GM21529 (cell line): ENCODE data around the gene ZBTB49.

ENCODE experiments used
- ATAC-seq: cut with Tn5 transposase; IDR thresholded peaks from one replicate; pipeline ENCODE4 v1.9.1; 2021; ENCODE audit not compliant: unreplicated experiment

The ZBTB49 gene

DNA sequence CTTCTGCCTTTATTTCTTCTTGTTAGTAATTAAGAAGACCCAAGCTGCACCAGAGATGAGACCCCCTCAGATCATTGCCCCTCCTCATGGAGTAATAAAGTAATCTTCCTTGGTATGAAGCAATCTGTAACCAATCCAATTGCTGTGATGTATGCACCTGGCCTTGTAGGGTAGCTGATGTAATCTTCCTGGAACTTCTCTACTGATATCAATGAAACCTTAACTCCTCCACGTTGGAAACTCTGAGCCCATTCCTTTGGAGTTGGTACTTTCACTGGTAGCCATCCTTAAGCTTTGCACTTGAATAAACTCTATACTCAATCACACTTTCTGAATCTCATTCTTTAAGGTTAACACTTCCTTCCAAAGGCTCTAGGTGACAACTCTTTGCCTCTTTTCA is 65.3 kb downstream of the ZBTB49 start:
- no peak for ATAC-seq

DNA sequence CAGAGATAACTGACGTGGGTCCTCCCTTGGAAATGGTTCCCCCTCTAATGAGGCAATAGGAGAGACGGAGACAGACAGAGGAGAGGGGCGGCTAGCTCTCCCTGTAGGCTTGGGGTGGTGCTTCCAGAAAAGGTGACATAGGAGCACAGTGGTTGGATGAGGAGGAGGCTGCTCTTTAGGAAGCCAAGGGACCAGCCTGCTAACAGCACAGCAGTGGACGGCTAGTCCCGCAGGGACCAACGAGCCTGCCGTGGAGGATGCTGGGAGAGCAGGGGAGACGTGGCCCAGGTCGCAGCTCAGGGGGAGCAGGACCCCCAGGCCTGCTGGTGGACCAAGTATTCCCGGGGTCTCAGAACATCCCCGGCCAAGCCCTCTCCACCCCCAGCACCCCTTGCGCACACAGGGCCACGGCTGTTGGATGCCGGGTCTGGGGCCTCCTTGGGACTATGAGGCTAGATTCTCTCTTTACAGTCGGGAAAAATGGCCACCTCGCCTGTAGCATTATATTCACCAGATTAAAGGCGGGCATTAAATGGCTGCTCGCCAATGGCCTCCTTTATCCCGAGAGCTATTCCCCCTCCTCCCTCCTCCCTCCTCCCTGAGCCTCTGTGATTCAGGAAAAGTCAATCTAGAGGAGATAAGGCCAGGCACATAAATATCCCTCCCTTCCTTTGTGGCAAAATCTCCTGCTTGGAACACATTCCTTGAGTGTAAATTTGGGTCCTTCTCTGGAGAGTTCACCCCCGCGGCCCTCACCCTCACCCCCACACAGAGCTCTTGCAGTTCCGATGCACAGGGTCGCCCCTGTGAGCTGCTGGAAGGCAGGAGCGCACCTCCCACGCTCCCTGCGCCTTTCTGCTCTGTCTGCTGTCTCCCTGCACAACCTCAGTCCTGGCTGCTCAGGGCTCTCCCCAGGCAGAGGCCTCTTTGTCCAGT is 66.3 kb downstream of the ZBTB49 start:
- ATAC-seq = no peak

DNA sequence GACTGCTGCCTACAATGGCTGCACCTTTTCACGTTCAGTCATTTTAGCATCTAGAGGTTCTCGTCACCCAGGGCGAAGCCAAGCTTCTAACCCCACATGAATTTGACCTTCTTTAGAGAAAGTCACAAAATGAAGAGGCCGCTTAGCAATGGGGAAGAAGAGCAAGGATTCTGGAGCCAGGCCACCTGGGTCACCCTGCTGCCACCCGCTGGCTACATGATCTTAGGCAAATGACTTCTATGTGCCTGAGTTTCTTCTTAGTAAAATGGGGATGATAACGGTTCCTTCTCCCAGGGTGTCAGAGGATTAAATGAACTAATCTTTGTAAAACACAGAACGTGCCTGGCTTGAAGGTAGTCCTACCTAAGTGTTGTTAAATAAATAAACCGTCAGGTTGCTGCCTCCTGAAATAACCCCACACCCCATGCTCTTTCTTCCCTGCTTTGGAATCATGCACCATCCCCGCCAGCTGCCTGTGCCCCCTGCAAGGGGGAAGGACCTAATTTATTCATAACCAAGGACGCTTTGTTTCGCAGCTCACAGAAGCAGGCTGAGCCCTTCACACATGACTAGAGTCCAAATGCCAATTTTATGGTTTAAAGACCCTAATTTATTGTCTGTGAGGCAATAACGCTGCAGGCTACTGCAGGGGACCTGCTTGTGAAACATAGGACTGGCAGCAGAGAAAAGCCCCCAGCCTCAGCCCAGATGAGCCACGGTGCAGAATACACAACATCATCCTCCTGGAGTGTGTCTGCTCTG is 68.2 kb downstream of the ZBTB49 start:
- no peak for ATAC-seq

DNA sequence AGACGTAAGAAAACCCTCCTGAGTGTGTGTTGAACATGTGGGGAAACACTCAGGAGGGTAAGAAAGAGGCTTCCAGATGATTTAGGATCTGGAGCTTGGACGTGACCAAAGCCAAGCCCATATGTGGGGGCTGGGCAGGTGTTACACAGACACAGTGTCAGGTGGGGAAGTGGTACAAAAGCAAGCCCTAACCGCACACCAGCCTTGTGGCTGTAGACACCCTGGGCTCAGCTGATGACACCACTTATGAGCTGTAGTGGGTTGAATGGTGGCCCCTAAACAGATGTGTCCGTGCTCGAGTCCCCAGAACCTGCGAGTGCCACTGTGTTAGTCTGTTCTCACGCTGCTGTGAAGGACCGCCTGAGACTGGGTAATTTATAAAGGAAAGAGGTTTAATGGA is 71.8 kb downstream of the ZBTB49 start:
- no peak for ATAC-seq

GRCh38 chr4:4362991-4363697 is 73.1 kb downstream of the ZBTB49 start:
- ATAC-seq = no peak

GRCh38 chr4:4364061-4364460 is 74.0 kb downstream of the ZBTB49 start:
- ATAC-seq = no peak

DNA sequence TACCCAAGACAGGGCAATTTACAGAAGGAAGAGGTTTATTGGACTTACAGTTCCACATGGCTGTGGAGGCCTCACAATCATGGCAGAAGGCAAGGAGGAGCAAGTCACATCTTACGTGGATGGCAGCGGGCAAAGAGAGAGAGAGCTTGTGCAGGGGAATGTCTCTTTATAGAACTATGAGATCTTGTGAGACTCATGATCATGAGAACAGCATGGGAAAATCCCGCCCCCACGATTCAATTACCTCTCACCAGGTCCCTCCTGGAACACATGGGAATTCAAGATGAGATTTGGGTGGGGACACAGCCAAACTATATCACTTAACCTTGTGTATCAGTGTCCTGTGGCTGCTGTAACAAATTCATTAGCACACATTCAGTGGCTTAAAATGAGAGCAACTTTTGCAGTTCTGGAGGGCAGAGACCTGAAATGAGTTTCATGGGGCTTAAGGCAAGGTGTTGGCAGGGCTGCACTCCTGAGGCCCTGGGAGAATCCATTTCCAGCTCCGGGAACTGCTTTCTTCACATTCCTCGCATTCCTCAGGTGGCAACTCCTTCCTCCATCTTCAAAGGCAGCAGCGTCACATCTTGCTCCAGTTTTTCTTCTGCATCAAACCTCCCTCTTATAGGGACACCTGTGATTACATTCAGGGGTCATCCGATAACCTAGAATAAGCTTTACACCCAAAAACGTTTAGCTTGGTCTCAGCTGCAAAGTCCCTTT is 74.6 kb downstream of the ZBTB49 start:
- no peak for ATAC-seq

DNA sequence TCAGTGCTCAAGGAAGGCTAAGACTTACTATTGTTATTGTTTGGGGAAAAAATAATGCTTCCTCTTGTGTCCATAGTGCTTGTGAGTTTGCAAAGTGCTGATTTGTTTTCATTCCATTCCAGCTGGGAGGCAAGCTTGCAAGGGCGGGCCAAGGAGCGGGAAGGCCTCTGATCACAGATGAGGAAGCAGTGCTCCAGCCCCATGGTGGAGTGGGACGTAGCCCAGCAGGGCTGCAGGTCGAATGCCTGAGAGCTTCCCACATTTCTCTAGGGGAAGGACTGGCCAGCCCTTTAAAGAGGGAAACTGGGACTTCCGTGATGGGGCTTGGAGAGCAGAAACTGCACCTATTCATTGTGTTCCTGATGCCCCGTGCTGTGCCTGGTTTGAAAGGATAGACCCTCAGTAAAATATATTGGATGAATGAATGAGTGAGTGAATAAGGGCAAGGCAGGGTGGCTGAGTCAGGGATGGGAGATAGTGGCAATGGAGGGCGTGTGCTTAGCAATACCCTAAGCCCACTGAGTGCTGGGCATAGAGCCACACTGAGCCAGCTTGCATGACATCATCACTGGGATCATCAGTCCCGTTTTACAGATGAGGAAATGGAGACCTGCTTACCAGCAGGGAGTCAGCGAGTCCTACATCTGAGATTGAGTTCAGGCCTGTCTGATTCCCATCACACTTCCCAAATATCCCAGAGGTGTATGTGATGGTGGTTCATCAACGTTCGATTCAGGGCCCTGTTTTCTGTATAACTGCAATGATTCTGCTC is 78.9 kb downstream of the ZBTB49 start:
- no peak for ATAC-seq
